MM.1S (cell line): Measurements from ENCODE around the gene ENOPH1.

Experiments used
- EZH2phosphoT487 ChIP-seq: fragments of 300-600 bp; sonication (generic); IDR thresholded peaks from 2 replicates; pipeline ENCODE4 v1.6.1; 2018; ENCODE audit warnings: antibody characterized with exemption, low read length
- TF ChIP-seq, protein P1 (sequence below): fragments of 300-600 bp; sonication (generic); IDR thresholded peaks from 2 replicates; pipeline ENCODE4 v1.5.1; 2016; ENCODE audit warnings: antibody characterized with exemption, low read length, mixed read lengths

DNA sequence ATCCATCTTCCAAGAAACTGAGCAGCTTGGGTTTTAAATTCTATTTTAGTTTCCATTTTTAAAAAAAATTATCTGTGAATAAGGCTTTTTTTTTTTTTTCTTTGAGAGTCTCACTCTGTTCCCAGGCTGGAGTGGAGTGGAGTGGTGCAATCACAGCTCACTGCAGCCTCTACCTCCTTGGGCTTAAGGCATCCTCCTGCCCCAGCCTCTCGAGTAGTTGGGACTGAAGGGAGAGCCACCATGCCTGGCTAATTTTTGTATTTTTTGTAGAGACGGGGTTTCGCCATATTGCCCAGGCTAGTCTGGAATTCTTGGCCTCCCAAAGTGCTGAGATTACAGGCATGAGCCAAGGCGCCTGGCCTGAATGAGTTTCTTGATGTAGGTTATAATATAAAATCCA lies 1.4 kb downstream of the ENOPH1 start:
- TF ChIP-seq, protein P1, sequence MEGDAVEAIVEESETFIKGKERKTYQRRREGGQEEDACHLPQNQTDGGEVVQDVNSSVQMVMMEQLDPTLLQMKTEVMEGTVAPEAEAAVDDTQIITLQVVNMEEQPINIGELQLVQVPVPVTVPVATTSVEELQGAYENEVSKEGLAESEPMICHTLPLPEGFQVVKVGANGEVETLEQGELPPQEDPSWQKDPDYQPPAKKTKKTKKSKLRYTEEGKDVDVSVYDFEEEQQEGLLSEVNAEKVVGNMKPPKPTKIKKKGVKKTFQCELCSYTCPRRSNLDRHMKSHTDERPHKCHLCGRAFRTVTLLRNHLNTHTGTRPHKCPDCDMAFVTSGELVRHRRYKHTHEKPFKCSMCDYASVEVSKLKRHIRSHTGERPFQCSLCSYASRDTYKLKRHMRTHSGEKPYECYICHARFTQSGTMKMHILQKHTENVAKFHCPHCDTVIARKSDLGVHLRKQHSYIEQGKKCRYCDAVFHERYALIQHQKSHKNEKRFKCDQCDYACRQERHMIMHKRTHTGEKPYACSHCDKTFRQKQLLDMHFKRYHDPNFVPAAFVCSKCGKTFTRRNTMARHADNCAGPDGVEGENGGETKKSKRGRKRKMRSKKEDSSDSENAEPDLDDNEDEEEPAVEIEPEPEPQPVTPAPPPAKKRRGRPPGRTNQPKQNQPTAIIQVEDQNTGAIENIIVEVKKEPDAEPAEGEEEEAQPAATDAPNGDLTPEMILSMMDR: no peak
- no peak for TF ChIP-seq EZH2phosphoT487
